WTC11 (cell line): ENCODE measurements around the gene LGI4. TPM values are rescaled to one million over a fixed set of nuclear protein-coding genes. Genes with fewer than 3 reads are reported as not detected.
"Not testable (repeated sequence)": the region's sequence is repeated elsewhere in the genome, so short reads cannot be mapped to it uniquely, and the experiment has no call there.

Source experiments
- ATAC-seq: fragments of 200-7000 bp; cut with Tn5 transposase; 2 replicates; pipeline ENCODE4 v1.10.0; 2021; ENCODE audit warnings: mild to moderate bottlenecking, moderate library complexity
- CTCF ChIA-PET: fragments of 300-600 bp; sonication (Branson Sonifier 250); formaldehyde crosslinking; loops from one replicate; lab custom pipeline; 2021; ENCODE audit warnings: antibody characterized with exemption; lab: Charles Lee
- POLR2A ChIA-PET: fragments of 350-600 bp; sonication (Branson Sonifier 250); formaldehyde crosslinking; loops from one replicate; lab custom pipeline; 2021; ENCODE audit warnings: antibody characterized with exemption; lab: Charles Lee
- DNase-seq: peaks from one replicate; pipeline ENCODE4 v3.0.0; 2021; ENCODE audit warnings: low spot score
- H3K27ac Mint-ChIP-seq: 2 replicates; pipeline ENCODE4 v1.8.0; 2021; ENCODE audit warnings: mixed read lengths
- H3K27me3 Mint-ChIP-seq: 2 replicates; pipeline ENCODE4 v1.8.0; 2021; ENCODE audit warnings: low read depth, mild to moderate bottlenecking, moderate library complexity, mixed read lengths
- H3K36me3 Mint-ChIP-seq: 2 replicates; pipeline ENCODE4 v1.8.0; 2021; ENCODE audit warnings: mixed read lengths
- H3K4me1 Mint-ChIP-seq: 2 replicates; pipeline ENCODE4 v1.8.0; 2022; ENCODE audit warnings: mixed read lengths
- H3K4me3 Mint-ChIP-seq: 2 replicates; pipeline ENCODE4 v1.8.0; 2021; ENCODE audit warnings: mild to moderate bottlenecking, moderate library complexity, mixed read lengths
- H3K9me3 Mint-ChIP-seq: 2 replicates; pipeline ENCODE4 v1.8.0; 2021; ENCODE audit warnings: mixed read lengths
- AFF4 ChIP-seq: sonication (generic); formaldehyde crosslinking; IDR thresholded peaks from 2 replicates; pipeline ENCODE4 v1.8.1; 2023; ENCODE audit warnings: mild to moderate bottlenecking, missing genetic modification reagents, borderline replicate concordance
- CREB1 ChIP-seq: sonication (generic); formaldehyde crosslinking; IDR thresholded peaks from 2 replicates; pipeline ENCODE4 v1.8.0; 2023; ENCODE audit warnings: mild to moderate bottlenecking, missing genetic modification reagents
- E2F4 ChIP-seq: sonication (generic); formaldehyde crosslinking; IDR thresholded peaks from 2 replicates; pipeline ENCODE4 v1.8.1; 2022; ENCODE audit warnings: low read depth, mild to moderate bottlenecking, moderate library complexity, missing genetic modification reagents, borderline replicate concordance
- E2F5 ChIP-seq: sonication (generic); formaldehyde crosslinking; IDR thresholded peaks from 2 replicates; pipeline ENCODE4 v1.8.1; 2022; ENCODE audit warnings: mild to moderate bottlenecking, moderate library complexity, missing genetic modification reagents
- ESRRA ChIP-seq: sonication (generic); formaldehyde crosslinking; IDR thresholded peaks from 2 replicates; pipeline ENCODE4 v1.8.1; 2022; ENCODE audit warnings: mild to moderate bottlenecking, missing genetic modification reagents, borderline replicate concordance
- FOXJ3 ChIP-seq: sonication (generic); formaldehyde crosslinking; IDR thresholded peaks from 2 replicates; pipeline ENCODE4 v1.9.0; 2021; ENCODE audit warnings: missing genetic modification reagents, mild to moderate bottlenecking, borderline replicate concordance
- FOXP1 ChIP-seq: sonication (generic); formaldehyde crosslinking; IDR thresholded peaks from 2 replicates; pipeline ENCODE4 v1.8.0; 2022; ENCODE audit warnings: missing genetic modification reagents, mild to moderate bottlenecking, moderate library complexity, borderline replicate concordance
- GABPB1 ChIP-seq: sonication (generic); formaldehyde crosslinking; IDR thresholded peaks from 2 replicates; pipeline ENCODE4 v1.8.1; 2023; ENCODE audit warnings: mild to moderate bottlenecking, missing genetic modification reagents
- GRHL2 ChIP-seq: fragments of 250-450 bp; sonication (Bioruptor Pico); IDR thresholded peaks from 2 replicates; pipeline ENCODE4 v1.8.0; 2022; ENCODE audit warnings: mild to moderate bottlenecking, moderate library complexity; ENCODE audit not compliant: insufficient replicate concordance, severe bottlenecking
- GTF2I ChIP-seq: fragments of 250-450 bp; sonication (Bioruptor Pico); conservative IDR thresholded peaks from 2 replicates; pipeline ENCODE4 v1.4.0; 2021; ENCODE audit warnings: mild to moderate bottlenecking
- IRF1 ChIP-seq: sonication (generic); formaldehyde crosslinking; IDR thresholded peaks from 2 replicates; pipeline ENCODE4 v1.8.0; 2023; ENCODE audit warnings: missing genetic modification reagents
- IRF2 ChIP-seq: sonication (generic); formaldehyde crosslinking; IDR thresholded peaks from 2 replicates; pipeline ENCODE4 v1.8.0; 2022; ENCODE audit warnings: low read depth, missing genetic modification reagents, borderline replicate concordance
- ZNF317 ChIP-seq: sonication (generic); formaldehyde crosslinking; IDR thresholded peaks from 2 replicates; pipeline ENCODE4 v1.8.1; 2023; ENCODE audit warnings: low read depth, mild to moderate bottlenecking, moderate library complexity, missing genetic modification reagents, borderline replicate concordance
- ZNF423 ChIP-seq: fragments of 250-450 bp; sonication (Bioruptor Pico); IDR thresholded peaks from 2 replicates; pipeline ENCODE4 v2.1.2; 2022; ENCODE audit warnings: mild to moderate bottlenecking, moderate library complexity
- ZNF425 ChIP-seq: fragments of 250-450 bp; sonication (Bioruptor Pico); conservative IDR thresholded peaks from 2 replicates; pipeline ENCODE4 v1.9.0; 2021; ENCODE audit warnings: mild to moderate bottlenecking
- total RNA-seq: library from RNA; stranded (reverse); gene quantifications from 3 replicates; pipeline ENCODE4 v1.2.3, GENCODE V29; 2021

LGI4 gene
- total RNA-seq, 1 experiment from 2014 or later, result 14.2 TPM

GRCh38 chr19:35132254-35132653, 2.6 kb downstream of the LGI4 start (continued):
- no peak for TF ChIP-seq FOXP1
- TF ChIP-seq GTF2I, result no peak
- no peak for TF ChIP-seq E2F5 (CRISPR knock-in tag)
- no peak for TF ChIP-seq ZNF317 (CRISPR knock-in tag)
- TF ChIP-seq AFF4 (CRISPR knock-in tag), result no peak
- no peak for TF ChIP-seq GRHL2
- TF ChIP-seq CREB1 (CRISPR knock-in tag), result no peak
- no peak for TF ChIP-seq FOXJ3 (CRISPR knock-in tag)
- TF ChIP-seq IRF2, result no peak
- TF ChIP-seq ZNF423 (CRISPR knock-in tag), result no peak

GRCh38 chr19:35130761-35131720, 3.8 kb downstream of the LGI4 start:
- ATAC-seq, result no peak

GRCh38 chr19:35129724-35130274, 5.1 kb downstream of the LGI4 start:
- ATAC-seq, H3K4me1 Mint-ChIP-seq, DNase-seq, H3K27ac Mint-ChIP-seq, H3K27me3 Mint-ChIP-seq, H3K36me3 Mint-ChIP-seq, H3K4me3 Mint-ChIP-seq: not testable (repeated sequence)
- ChIA-PET POLR2A (interaction anchor here (0.6 kb wide), 1 partner anchor 697 kb away, joined by 3 read pairs; no protein-coding TSS in a partner anchor), CTCF (interaction anchor here (0.6 to 1.1 kb wide), 2 partner anchors 11 to 15 kb away, joined by 4 read pairs; no protein-coding TSS in a partner anchor)
- peaks cover 12% of the 10 kb centered on the region for H3K9me3 Mint-ChIP-seq

More at GRCh38 chr19:35130761-35131720, 3.8 kb downstream of the LGI4 start:
- Mint-ChIP-seq H3K4me1 (peaks cover 11% of the 10 kb centered on the region), H3K27ac (no peak overlapping the region), H3K9me3 (peaks cover 12% of the 10 kb centered on the region), H3K4me3 (no peak overlapping the region), H3K36me3 (peaks cover 4% of the 10 kb centered on the region; the same call in 1 of the 2 replicates), H3K27me3 (no peaks in the 10 kb centered on the region)
- CTCF ChIA-PET, result interaction anchor here (1.1 kb wide), 1 partner anchor 16 kb away, joined by 4 read pairs; no protein-coding TSS in a partner anchor
- no peak for TF ChIP-seq E2F4
- TF ChIP-seq GABPB1, result no peak
- no peak for TF ChIP-seq ZNF425
- TF ChIP-seq ESRRA (CRISPR knock-in tag), result no peak
- no peak for TF ChIP-seq IRF1 (CRISPR knock-in tag)
- POLR2A ChIA-PET, result no interaction called here
- DNase-seq, result no peak
